Inflammatory macrophage (primary cell): ENCODE measurements around the gene AIP.
A peak's percentile ranks its signal among the peaks of the same experiment; 100 is the strongest.

Experiments
- DNase-seq, 2 donors: peaks; one replicate each; pipeline ENCODE4 v3.0.0-alpha.2; 2020 to 2022
- total RNA-seq, 18 experiments: gene quantifications; one replicate each; lab custom pipeline; 2026; ENCODE audit warnings: mixed read lengths in 6 of 18, inconsistent platforms in 2 of 18; lab: John Stamatoyannopoulos, UW

Gene AIP
- total RNA-seq, result 12.5 to 51.0 (median 30.3) reads per million in 18 experiments

GRCh38 chr11:67482827-67483798 lies at the start of gene AIP:
Gene AIP (plus strand): TSS chr11:67483026. CDS start chr11:67483159, 133 bp downstream.
- DNase-seq, result peak; percentile 99

GRCh38 chr11:67433536-67434394 lies 49.1 kb upstream of the AIP start:
- DNase-seq, result no peak

GRCh38 chr11:67434395-67434881 lies 48.4 kb upstream of the AIP start:
- DNase-seq, result no peak

- no peak for DNase-seq
Measured at GRCh38 chr11:67435031-67435726, 47.6 kb upstream of the AIP start.

GRCh38 chr11:67435727-67436458 lies 46.9 kb upstream of the AIP start:
- DNase-seq, result no peak

GRCh38 chr11:67436459-67437081 lies 46.3 kb upstream of the AIP start:
- DNase-seq, result no peak

- DNase-seq, result no peak
Measured at GRCh38 chr11:67437082-67437808, 45.6 kb upstream of the AIP start, which contains the start of gene PTPRCAP. Gene PTPRCAP (minus strand): TSS chr11:67437682. CDS start chr11:67437619, 63 bp downstream.

GRCh38 chr11:67437809-67438157 lies 45.0 kb upstream of the AIP start:
- DNase-seq, result no peak

GRCh38 chr11:67438158-67438902 lies 44.5 kb upstream of the AIP start:
- DNase-seq, result no peak

GRCh38 chr11:67439321-67440228 lies 43.3 kb upstream of the AIP start:
- peak; percentile 55 to 69 for DNase-seq

GRCh38 chr11:67440229-67441097 lies 42.4 kb upstream of the AIP start:
- DNase-seq, result no peak

GRCh38 chr11:67441098-67441563 lies 41.7 kb upstream of the AIP start:
- no peak for DNase-seq

- DNase-seq, result no peak
Measured at GRCh38 chr11:67441731-67442351, 41.0 kb upstream of the AIP start.

- DNase-seq, result no peak
Measured at GRCh38 chr11:67442504-67443404, 40.1 kb upstream of the AIP start.

- no peak for DNase-seq
Measured at GRCh38 chr11:67445515-67445914, 37.3 kb upstream of the AIP start.

GRCh38 chr11:67448220-67448609 lies 34.6 kb upstream of the AIP start:
- DNase-seq, result no peak
